SH-SY5Y (cell line): Measurements from ENCODE around the gene DHX34.

Source experiments
- GATA2 ChIP-seq: IDR thresholded peaks from 2 replicates; pipeline ENCODE4 v1.6.1; 2011; ENCODE audit warnings: mild to moderate bottlenecking, low read depth, low read length
- GATA3 ChIP-seq: IDR thresholded peaks from 2 replicates; pipeline ENCODE4 v1.6.1; 2011; ENCODE audit warnings: low read depth, mild to moderate bottlenecking, low read length, moderate library complexity

GRCh38 chr19:47429140-47429793 lies 80.2 kb downstream of the DHX34 start:
- no peak for TF ChIP-seq GATA2
- TF ChIP-seq GATA3 = no peak
